NCI-H524 treated with DMSO at 0.1 percent for 48 hours (cell line): ENCODE data around the gene PEX26.
"Not testable (repeated sequence)": the region's sequence is repeated elsewhere in the genome, so short reads cannot be mapped to it uniquely, and the experiment has no call there.

Experiments used
- DNase-seq: peaks from one replicate; lab custom pipeline; 2025; lab: John Stamatoyannopoulos, UW

The PEX26 gene

DNA sequence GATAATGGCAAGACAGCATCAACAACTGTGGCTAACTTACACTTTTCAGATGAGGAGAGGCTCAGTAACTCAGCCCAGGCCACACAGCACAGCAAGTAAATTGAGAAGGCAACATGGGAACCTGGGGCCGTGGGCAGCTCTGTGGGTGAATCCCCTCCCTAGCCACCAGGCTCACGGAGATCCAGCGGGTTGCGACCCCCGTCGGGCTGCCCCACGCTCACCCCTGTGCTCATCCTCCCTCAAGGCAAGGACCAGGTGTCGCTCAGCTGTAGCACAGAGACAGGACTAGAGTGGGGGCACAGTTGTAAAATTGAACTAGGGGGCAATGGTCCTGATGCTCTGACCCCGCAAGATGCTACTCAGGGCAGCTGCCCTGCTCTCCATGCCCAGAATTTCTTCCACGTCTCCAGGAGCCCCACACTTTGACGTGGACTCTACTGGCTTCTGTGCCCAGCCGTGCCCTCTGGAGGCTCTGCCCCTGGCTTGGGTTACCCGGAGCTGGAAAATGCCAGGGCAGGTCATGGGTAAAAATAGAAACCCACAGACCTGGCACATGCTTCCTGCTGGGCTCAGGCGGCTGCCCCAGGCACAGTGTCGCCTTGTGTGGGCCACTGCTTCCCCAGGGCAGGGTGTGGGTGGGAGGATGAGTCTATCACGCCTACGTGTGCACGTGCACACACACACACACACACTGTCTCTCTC is 41.8 kb downstream of the PEX26 start:
- DNase-seq, result no peak

DNA sequence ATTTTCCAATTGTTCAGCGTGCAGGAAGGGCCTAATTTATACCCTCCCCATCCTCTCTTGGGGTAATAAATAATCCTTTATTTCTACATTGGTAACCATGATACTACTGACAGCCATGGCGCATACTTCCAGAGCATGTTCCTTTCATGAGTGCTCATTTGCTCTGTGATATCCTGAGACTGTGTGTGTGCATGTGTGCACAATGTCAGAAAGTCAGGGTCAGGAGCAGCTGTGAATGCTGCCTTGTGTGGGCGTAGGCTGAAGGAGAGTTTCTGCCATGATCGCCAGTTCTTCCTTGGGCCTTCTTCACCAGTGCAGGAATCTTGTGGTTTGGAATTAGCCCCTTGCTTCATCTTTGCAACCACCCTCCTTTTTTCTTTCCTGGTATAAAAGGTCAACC is 43.1 kb downstream of the PEX26 start:
- no peak for DNase-seq

DNA sequence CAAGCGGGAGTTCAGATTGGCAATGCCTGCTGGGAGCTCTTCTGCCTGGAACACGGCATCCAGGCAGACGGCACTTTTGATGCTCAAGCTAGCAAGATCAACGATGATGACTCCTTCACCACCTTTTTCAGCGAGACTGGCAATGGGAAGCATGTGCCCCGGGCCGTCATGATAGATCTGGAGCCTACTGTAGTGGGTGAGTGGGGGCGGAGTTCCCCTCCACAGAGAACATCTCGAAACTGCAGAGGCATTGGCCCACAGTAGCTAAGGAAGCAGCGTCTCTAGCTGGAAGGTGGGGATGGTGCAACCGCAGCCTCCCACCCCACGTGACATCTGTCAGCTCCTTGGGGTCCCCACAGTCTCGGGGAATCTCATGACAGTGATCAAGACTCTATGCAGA is 43.7 kb downstream of the PEX26 start:
- no peak for DNase-seq

DNA sequence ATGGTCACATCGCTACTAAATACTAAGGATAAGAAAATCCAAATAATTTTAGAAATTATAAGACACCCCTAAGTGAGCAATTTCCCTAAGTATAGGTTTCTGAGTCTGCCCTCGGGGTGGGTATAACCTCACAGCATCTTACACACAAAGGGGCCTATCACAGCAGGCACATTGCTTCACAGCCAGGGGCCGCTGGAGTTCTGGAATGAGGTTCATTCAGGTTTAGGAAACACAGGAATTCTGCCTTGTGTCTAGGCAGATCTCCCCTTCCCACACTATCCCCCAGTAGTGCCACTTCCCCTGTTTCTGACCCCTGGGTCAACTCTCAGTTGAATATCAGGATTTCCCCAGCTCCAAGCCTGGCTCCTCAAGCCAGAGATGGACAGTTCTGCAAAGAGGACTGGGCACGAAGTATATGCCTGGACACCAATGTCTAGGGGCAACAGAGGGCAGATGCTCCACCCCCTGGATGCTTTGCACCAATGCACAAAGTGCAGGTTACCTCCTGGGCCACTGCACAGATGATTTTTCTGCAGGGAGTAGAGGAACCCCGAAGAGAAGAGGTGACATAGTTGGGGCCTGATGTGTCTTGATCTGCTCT is 44.3 kb downstream of the PEX26 start:
- no peak for DNase-seq

DNA sequence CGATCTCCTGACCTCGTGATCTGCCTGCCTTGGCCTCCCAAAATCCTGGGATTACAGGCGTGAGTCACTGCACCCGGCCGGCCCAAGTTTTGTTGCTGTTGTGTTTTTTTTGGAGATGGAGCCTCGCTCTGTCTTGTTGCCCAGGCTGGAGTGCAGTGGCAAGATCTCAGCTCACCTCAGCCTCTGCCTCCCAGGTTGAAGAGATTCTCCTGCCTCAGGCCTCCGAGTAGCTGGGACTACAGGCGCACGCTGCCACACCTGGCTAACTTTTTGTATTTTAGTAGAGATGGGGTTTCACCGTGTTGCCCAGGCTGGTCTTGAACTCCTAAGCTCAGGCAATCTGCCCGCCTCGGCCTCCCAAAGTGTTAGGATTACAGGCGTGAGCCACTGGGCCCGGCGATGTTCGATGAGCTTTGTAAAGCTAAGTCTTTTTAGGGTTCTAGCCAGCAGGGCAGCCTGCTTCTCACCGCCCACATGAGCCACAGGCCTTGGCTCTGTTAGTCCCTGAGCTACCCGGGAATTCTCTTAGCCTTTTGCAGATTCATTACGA is 45.8 kb downstream of the PEX26 start:
- DNase-seq, result not testable (repeated sequence)

DNA sequence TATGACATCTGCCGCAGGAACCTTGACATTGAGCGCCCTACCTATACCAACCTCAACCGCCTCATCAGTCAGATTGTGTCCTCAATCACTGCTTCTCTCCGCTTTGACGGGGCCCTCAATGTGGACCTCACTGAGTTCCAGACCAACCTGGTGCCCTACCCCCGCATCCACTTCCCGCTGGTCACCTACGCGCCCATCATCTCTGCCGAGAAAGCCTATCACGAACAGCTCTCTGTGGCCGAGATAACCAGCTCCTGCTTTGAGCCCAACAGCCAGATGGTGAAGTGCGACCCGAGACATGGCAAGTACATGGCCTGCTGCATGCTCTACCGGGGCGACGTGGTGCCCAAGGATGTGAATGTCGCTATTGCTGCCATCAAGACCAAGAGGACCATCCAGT is 48.8 kb downstream of the PEX26 start:
- no peak for DNase-seq

DNA sequence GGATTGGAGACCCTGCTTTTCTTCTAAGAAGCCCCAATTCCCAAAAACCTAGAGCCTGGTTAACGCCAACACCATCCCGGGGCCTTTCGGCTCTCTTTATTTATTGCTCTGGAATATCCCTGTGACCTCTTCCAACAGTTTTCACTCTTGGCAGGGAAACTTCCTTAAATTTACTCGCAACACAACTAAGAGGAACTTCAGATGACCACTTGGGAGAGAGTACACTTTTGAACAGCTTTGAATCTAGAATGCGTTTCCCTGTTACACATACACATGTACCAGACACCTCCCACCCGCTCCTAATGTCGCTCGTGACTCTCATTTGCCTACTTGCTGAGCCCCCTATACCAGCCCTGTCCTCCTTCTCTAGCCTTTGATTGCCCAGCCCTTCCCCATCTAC is 52.2 kb downstream of the PEX26 start:
- DNase-seq, result no peak

DNA sequence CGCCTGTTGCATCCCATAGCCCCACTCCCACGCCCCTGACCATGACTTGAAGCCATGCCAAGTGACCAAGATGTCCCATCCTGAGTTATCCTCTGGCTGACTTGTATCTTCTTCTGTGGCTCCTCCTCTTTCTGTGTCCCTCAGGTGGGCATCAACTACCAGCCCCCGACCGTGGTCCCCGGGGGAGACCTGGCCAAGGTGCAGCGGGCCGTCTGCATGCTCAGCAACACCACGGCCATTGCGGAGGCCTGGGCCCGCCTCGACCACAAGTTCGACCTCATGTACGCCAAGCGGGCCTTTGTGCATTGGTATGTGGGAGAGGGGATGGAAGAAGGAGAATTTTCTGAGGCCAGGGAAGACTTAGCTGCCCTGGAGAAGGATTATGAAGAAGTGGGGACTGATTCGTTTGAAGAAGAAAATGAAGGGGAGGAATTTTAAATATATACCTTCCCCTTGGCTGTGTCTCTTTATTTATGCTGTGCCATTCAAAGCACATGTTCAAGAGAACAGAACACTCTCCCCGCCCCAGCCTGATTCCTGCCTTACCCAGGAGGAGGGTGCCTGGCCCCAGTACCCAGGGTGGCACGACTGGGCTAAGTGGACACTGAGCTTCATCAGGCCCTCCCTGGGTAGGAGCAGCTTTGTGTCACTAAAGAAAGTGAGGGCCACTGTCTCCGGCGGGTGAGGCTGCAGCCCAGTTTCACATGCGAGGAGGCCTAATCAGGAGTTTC is 53.1 kb downstream of the PEX26 start:
- DNase-seq, result no peak

DNA sequence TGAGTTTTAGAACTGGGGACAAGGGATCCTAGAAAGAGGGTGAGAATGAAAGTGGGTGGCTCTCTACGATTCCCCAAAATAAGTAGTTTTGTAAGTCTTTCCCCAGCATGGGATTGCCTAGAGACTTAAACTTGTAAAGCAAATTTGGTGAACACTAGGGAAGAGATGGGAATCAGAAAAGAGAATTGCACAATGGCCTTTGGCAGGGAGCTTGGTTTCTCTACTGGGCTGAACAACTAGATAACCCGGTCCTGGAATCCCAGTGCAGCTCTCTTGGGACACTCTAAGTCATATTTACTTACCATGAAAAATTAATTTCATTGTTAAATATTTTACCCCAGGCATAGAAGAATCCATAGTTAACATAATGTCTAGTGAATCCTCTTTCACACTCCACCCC is 55.7 kb downstream of the PEX26 start:
- no peak for DNase-seq

DNA sequence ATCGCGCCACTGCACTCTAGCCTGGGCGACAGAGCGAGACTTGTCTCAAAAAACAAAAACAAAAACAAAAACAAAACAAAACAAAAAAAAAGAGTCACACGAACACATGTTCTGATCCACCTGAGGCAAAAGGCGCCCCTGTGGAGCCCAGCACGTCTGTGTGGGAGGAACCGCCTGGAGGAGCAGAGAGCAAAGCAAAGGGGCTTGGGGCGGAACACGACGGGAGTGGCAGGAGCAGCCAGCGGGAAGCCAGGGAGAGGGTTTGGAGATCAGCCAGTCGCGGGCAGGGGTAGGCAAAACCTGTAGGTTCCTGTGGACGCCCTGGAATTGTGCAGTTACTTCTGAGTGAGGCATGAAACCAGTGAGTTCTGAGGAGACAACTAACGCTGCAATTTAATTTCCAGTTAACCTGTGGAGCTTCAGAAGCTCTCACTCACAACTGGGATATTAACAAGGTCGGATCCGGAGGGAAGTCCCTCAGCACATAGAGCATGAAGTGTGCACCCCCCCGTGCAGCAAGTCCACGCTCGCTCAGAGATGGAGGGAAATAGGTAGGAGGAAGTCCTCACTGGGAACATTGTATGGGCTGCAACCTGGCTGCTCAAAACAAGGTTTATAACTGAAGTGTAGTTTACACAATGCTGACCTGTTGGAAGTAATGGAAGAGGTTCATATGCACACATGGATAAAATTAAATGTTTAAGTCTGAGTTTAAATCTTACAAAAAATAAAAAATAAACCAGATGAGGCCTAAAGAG is 59.0 kb downstream of the PEX26 start:
- DNase-seq, result no peak

DNA sequence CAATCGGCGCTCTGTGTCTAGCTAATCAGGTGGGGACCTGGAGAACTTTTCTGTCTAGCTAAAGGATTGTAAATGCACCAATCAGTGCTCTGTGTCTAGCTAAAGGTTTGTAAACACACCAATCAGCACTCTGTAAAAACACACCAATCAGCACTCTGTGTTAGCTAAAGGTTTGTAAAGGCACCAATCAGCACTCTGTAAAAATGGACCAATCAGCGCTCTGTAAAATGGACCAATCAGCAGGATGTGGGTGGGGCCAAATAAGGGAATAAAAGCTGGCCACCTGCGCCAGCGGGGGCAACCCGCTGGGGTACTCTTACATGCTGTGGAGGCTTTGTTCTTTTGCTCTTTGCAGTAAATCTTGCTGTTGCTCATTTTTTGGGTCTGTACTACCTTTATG is 63.2 kb downstream of the PEX26 start:
- DNase-seq, result not testable (repeated sequence)

DNA sequence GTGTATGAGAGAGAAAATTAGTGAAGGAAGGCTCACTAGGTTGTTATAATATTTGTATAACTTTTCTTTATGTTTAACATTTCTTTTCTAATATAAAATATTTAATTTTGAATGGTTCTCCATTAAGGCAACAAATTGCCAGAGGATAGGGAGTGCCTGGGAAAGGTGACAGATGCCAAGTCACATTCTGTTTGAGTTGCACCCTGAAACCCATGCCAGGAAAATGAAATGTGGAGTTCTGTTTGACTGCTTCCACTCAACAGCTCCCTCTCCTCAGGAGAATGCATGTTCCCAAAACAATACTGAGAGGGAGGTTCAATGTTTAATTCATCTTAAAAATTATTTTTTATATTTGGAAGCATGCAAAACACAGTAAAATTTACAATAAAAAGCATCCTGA is 66.3 kb downstream of the PEX26 start:
- DNase-seq, result no peak

DNA sequence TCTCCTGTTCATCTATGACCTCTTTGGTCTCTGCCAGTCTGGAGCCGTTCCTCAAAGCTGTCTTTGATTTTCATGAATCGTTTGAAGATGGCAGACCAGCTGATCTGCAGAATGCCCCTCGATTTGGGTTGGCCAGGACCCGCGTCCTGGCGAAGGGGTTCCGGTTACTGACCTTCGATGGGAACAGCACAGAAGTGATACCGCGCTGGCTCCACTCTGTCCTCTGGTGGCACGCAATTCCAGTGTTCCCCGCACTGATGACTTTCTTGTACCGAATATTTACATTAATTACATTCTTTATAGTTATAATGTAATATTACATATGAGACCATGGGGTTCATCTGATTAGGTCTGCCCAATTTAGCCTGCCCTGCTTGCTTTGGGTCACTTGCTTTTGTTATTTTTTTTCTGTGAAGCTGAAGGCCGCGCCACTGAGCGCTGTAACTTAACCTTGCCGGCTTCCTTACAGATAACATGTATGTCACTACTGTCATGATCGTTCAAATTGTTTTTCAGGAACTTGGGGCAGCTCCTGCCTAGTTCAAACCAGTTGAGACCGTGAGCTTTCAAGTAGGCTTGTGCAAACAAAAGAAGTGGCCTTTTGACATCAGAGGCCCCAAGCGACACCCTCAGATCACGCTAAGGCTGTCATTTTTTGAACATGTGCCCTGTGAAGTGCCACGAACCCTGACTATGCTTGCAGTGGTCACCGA is 68.0 kb downstream of the PEX26 start:
- DNase-seq, result no peak

DNA sequence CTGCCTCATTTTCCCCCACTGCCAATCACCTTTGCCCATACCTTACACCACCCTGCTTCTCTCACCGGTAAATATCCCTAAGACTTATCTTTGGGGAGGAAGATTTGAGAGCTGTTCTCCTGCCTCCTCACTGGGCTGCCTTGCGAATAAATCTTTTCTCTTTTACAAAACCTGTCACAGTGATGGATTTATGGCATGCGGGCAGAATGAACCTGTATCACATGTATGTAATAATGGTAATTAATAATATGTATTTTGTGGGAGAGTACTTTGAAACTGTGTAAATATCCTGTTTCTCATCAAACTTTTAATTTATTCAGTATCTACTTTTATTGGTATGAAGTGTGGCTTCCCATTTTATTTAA is 68.6 kb downstream of the PEX26 start:
- no peak for DNase-seq

DNA sequence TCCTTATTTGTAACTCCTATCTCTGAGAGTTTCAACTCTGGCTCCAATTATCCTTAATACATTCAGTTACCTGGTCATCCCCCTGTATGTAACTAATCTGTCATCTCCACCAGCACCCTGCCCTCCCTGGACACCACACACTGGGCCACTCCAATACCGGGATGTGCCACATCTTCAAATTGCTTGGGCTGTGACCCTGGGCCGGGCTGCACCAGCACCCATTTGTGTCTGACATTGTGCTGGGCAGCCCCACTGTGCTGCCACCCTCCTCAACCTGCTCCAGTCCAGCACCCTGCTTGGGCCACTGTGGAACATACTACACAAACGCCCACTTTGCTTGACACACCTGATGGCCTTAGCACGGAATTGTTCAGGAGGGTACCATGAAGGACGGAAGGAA is 70.0 kb downstream of the PEX26 start:
- no peak for DNase-seq

DNA sequence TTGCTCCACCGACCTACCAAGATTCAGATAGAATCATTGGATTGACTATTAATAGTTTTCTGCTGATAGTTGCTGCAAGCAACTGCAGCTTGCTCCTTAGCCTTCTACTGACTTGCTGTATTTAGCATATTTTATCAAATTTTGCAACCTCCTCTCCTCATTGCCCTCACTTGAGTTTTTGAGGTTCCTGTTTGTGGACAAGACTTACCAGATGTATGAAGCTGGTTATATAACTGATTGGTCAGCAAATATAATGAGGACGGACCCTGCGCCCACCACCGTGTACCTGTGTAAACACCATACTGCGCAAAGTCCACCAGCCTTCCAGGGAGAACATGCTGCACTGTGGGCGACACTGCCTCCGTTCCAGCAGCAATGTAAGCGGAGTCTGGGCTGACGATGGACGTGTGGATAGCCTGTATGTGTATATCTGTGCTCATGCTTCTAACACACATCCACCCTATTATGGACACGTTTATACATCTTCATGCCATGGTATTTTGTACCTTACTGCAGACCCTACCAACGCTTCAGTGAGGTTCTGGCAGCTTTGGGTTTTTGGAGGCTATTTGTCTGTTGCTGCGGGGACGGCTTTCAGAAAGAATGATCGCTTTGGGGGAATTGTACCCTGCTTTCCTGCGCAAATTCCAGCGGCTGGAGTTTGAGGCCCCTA is 70.6 kb downstream of the PEX26 start:
- no peak for DNase-seq

DNA sequence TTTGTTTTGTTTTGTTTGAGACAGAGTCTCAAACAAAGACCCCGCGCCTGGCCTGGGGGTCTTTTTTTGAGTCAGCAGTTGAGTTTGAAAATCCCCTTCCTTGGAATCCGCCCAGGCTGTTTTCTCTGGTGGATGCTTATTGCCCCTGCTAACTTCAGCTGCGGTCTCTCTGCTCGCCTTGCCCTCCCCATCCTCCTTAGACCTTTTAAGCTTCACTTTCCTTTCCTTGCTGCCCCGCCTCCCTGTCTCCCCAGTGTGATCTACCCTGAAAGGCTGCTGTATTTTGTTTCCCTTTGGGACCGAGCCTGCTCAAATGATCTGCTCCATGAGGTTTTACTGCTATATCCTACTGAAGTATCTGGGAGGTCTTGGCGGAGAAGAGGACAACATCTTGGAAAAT is 74.7 kb downstream of the PEX26 start:
- no peak for DNase-seq

DNA sequence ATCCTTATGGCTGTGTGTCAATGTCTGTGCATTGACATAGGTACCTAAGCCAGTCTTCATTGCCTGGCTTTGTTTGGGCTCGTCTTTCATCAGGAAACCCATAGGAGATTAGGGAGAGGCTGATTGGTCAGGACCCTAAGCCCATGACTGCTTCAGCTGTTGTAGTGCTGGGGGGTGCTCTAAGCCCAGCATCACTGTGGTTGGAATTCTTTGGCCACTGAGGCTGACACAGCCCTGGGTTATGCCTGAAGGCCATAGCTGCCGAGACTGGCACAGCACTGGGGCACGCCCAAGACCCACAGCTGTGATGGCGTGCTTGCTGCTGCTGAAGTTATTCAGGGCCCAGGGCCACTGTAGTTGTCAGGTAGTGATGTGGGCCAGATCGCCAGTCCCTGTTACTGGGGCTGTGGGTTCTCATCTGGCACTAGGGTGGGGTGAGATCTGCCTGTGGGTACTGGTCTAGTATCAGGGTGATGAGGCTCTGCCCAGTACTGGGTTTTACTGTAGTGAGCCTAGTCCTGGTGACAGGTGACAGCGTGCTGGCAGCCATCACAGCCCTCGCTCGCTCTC is 77.1 kb downstream of the PEX26 start:
- no peak for DNase-seq
